HL-60 (cell line): Measurements from ENCODE around the gene MT1X.

Experiments
- DNase-seq, 2 experiments: peaks; one replicate each; pipeline ENCODE4 v3.0.0-alpha.2; 2010 to 2020; ENCODE audit warnings: low read depth in 1 of 2, low spot score in 1 of 2
- H3K27ac ChIP-seq: fragments of 250-450 bp; sonication (Bioruptor Pico); replicated peaks from 2 replicates; pipeline ENCODE4 v1.5.1; 2020; ENCODE audit warnings: mild to moderate bottlenecking, moderate library complexity
- H3K27me3 ChIP-seq: fragments of 250-450 bp; sonication (Bioruptor Pico); 2 replicates; pipeline ENCODE4 v1.5.1; 2021; ENCODE audit warnings: mild to moderate bottlenecking, moderate library complexity; ENCODE audit not compliant: insufficient read depth, poor library complexity, severe bottlenecking
- H3K4me3 ChIP-seq: replicated peaks from 2 replicates; pipeline ENCODE4 v1.5.1; 2011; ENCODE audit warnings: mild to moderate bottlenecking, control low read depth, low read length; ENCODE audit not compliant: insufficient read depth
- GABPA ChIP-seq: IDR thresholded peaks from 2 replicates; pipeline ENCODE4 v1.6.1; 2012; ENCODE audit warnings: low read depth
- POLR2AphosphoS5 ChIP-seq: IDR thresholded peaks from 2 replicates; pipeline ENCODE4 v1.6.1; 2012; ENCODE audit warnings: low read depth
- SPI1 ChIP-seq: IDR thresholded peaks from 2 replicates; pipeline ENCODE4 v1.6.1; 2012; ENCODE audit warnings: low read depth, mild to moderate bottlenecking, borderline replicate concordance
- TF ChIP-seq, protein P1 (sequence below): IDR thresholded peaks from one replicate; pipeline ENCODE4 v1.5.1; 2011; ENCODE audit warnings: low read length, control low read depth, inconsistent platforms; ENCODE audit not compliant: insufficient read depth
- TF ChIP-seq, protein P2 (sequence below): IDR thresholded peaks from 2 replicates; pipeline ENCODE4 v1.6.1; 2012; ENCODE audit warnings: low read depth; ENCODE audit not compliant: insufficient replicate concordance

MT1X gene

DNA sequence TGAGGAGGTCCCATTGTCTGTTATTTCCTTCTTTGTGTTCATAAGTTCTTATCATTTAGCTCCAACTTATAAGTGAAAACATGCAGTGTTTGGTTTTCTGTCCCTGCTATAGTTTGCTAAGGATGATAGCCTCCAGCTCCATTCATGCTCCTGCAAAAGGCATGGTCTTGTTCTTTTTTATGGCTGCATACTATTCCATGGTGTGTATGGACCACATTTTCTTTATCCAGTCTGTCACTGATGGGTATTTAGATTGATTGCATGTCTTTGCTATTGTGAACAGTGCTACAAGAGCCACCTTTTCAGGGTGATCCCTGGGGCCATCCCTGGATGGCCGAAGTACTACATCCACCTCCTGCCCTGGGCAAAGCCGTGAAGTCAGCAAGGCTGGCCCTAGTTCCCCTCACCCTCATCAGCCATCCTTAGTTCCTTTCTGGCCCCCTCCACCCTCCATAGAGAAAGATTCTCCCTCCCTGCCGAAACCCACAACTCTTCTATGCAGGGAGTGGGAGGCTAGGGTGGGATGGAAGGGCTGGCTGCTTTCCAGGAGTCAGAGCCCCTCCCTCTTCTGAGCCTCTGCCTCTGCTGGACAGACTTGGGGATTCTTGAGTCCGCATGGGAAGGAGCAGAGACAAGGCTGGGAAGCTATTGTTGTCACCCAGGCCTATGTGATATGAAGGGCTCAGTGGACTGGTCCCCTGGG is 8.3 kb downstream of the MT1X start:
- no peaks in the 10 kb centered on the region for H3K27me3 ChIP-seq
- TF ChIP-seq GABPA (no peak), SPI1 (no peak), POLR2AphosphoS5 (no peak)
- TF ChIP-seq, protein P1, sequence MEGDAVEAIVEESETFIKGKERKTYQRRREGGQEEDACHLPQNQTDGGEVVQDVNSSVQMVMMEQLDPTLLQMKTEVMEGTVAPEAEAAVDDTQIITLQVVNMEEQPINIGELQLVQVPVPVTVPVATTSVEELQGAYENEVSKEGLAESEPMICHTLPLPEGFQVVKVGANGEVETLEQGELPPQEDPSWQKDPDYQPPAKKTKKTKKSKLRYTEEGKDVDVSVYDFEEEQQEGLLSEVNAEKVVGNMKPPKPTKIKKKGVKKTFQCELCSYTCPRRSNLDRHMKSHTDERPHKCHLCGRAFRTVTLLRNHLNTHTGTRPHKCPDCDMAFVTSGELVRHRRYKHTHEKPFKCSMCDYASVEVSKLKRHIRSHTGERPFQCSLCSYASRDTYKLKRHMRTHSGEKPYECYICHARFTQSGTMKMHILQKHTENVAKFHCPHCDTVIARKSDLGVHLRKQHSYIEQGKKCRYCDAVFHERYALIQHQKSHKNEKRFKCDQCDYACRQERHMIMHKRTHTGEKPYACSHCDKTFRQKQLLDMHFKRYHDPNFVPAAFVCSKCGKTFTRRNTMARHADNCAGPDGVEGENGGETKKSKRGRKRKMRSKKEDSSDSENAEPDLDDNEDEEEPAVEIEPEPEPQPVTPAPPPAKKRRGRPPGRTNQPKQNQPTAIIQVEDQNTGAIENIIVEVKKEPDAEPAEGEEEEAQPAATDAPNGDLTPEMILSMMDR, result no peak
- TF ChIP-seq, protein P2, sequence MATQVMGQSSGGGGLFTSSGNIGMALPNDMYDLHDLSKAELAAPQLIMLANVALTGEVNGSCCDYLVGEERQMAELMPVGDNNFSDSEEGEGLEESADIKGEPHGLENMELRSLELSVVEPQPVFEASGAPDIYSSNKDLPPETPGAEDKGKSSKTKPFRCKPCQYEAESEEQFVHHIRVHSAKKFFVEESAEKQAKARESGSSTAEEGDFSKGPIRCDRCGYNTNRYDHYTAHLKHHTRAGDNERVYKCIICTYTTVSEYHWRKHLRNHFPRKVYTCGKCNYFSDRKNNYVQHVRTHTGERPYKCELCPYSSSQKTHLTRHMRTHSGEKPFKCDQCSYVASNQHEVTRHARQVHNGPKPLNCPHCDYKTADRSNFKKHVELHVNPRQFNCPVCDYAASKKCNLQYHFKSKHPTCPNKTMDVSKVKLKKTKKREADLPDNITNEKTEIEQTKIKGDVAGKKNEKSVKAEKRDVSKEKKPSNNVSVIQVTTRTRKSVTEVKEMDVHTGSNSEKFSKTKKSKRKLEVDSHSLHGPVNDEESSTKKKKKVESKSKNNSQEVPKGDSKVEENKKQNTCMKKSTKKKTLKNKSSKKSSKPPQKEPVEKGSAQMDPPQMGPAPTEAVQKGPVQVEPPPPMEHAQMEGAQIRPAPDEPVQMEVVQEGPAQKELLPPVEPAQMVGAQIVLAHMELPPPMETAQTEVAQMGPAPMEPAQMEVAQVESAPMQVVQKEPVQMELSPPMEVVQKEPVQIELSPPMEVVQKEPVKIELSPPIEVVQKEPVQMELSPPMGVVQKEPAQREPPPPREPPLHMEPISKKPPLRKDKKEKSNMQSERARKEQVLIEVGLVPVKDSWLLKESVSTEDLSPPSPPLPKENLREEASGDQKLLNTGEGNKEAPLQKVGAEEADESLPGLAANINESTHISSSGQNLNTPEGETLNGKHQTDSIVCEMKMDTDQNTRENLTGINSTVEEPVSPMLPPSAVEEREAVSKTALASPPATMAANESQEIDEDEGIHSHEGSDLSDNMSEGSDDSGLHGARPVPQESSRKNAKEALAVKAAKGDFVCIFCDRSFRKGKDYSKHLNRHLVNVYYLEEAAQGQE, result no peak
- no peak overlapping the region for H3K4me3 ChIP-seq
- no peak overlapping the region for H3K27ac ChIP-seq
- no peak for DNase-seq

DNA sequence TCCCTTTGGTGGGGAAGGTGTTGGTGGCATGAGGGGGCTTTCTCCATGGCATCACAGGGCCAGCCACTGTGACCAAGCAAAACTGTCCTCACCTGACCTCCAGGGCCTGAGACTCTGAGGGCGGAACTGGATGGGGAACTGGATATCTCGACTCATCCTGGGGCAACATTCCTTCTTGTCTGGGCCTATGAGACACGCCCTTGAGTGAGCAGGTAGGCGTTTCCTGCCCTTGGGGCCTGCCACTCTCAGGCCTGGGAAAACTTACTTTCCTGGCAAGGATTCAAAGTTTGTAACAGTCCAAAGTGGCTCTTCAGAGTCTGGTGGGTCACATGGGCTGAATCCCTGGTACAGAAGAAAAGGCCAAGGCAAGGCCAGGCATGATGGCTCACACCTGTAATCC is 9.6 kb downstream of the MT1X start:
- no peak for DNase-seq
- Histone ChIP-seq H3K4me3 (no peak overlapping the region), H3K27me3 (no peaks in the 10 kb centered on the region), H3K27ac (no peak overlapping the region)
- TF ChIP-seq SPI1 (no peak), POLR2AphosphoS5 (no peak), GABPA (no peak)
- TF ChIP-seq, protein P2, result no peak
- TF ChIP-seq, protein P1, result no peak

DNA sequence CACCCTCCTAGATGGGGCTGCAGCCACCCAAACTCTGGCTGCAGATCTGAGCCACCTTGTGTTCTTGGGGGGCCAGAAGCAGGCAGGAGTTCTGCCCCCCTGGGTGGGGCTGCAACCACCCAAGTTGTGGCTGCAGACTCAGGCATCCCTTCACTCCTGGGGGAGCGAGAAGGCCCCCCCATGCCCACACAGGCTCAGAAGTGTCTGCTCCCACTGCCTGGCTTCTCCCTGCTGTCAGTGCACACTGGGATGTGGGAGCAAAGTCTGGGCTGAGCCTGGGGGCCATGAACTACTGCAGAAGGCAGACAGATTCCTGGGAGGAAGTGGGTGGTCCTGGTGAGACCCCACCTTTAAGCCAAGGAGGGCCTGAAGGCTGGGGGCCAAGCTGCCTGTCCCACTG is 13.0 kb downstream of the MT1X start:
- H3K4me3 ChIP-seq, result no peak overlapping the region
- DNase-seq, result no peak
- no peak for TF ChIP-seq POLR2AphosphoS5
- TF ChIP-seq SPI1, result no peak
- TF ChIP-seq, protein P1, result no peak
- TF ChIP-seq, protein P2, result no peak
- TF ChIP-seq GABPA, result no peak
- H3K27ac ChIP-seq, result no peak overlapping the region
- no peaks in the 10 kb centered on the region for H3K27me3 ChIP-seq
